Ishikawa (cell line): Measurements from ENCODE around the gene IFTAP.

Experiments
- CEBPB ChIP-seq: IDR thresholded peaks from 2 replicates; pipeline ENCODE4 v1.6.1; 2012
- CREB1 ChIP-seq: IDR thresholded peaks from 2 replicates; pipeline ENCODE4 v1.6.1; 2012; ENCODE audit warnings: low read depth
- EGR1 ChIP-seq: IDR thresholded peaks from 2 replicates; pipeline ENCODE4 v1.6.1; 2012
- EP300 ChIP-seq: IDR thresholded peaks from 2 replicates; pipeline ENCODE4 v1.6.1; 2012; ENCODE audit warnings: borderline replicate concordance
- FOXM1 ChIP-seq: IDR thresholded peaks from 2 replicates; pipeline ENCODE4 v1.6.1; 2012; ENCODE audit warnings: low read depth, borderline replicate concordance
- NFIC ChIP-seq: IDR thresholded peaks from 2 replicates; pipeline ENCODE4 v1.6.1; 2012
- RAD21 ChIP-seq: IDR thresholded peaks from 2 replicates; pipeline ENCODE4 v1.6.1; 2012; ENCODE audit warnings: low read depth
- TAF1 ChIP-seq: IDR thresholded peaks from 2 replicates; pipeline ENCODE4 v1.6.1; 2012; ENCODE audit warnings: low read depth, mild to moderate bottlenecking
- TCF12 ChIP-seq: IDR thresholded peaks from 2 replicates; pipeline ENCODE4 v1.6.1; 2012; ENCODE audit warnings: low read depth
- TEAD4 ChIP-seq: IDR thresholded peaks from 2 replicates; pipeline ENCODE4 v1.6.1; 2012
- YY1 ChIP-seq: IDR thresholded peaks from 2 replicates; pipeline ENCODE4 v1.6.1; 2012; ENCODE audit warnings: low read depth
- ZBTB7A ChIP-seq: IDR thresholded peaks from 2 replicates; pipeline ENCODE4 v1.6.1; 2012; ENCODE audit warnings: low read depth
- TF ChIP-seq, protein P1 (sequence below): IDR thresholded peaks from 2 replicates; pipeline ENCODE4 v1.6.1; 2012; ENCODE audit warnings: low read depth, mild to moderate bottlenecking
- TF ChIP-seq, protein P2 (sequence below): IDR thresholded peaks from 2 replicates; pipeline ENCODE4 v1.6.1; 2012
- TF ChIP-seq, protein P3 (sequence below): IDR thresholded peaks from 2 replicates; pipeline ENCODE4 v1.6.1; 2012

The IFTAP gene

DNA sequence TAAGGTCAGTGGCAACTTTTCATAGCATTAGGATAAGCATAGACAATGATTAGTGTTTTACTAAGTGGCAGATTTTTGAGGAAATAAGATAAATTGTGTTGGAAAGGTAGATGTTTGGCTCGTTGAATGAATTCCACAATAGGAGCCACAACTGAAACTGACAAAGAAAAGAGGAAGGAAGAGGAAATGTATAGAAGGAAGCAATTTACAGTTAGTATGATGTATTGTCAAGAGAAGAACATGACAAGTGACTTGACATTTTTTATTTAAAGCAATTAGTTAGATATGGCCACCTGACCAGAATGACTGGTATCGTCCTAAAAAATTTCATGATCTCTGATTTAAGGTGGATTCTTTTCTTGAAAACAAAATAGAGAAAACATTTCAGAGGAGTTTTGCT, 6.9 kb downstream of the IFTAP start:
- TF ChIP-seq, protein P1, sequence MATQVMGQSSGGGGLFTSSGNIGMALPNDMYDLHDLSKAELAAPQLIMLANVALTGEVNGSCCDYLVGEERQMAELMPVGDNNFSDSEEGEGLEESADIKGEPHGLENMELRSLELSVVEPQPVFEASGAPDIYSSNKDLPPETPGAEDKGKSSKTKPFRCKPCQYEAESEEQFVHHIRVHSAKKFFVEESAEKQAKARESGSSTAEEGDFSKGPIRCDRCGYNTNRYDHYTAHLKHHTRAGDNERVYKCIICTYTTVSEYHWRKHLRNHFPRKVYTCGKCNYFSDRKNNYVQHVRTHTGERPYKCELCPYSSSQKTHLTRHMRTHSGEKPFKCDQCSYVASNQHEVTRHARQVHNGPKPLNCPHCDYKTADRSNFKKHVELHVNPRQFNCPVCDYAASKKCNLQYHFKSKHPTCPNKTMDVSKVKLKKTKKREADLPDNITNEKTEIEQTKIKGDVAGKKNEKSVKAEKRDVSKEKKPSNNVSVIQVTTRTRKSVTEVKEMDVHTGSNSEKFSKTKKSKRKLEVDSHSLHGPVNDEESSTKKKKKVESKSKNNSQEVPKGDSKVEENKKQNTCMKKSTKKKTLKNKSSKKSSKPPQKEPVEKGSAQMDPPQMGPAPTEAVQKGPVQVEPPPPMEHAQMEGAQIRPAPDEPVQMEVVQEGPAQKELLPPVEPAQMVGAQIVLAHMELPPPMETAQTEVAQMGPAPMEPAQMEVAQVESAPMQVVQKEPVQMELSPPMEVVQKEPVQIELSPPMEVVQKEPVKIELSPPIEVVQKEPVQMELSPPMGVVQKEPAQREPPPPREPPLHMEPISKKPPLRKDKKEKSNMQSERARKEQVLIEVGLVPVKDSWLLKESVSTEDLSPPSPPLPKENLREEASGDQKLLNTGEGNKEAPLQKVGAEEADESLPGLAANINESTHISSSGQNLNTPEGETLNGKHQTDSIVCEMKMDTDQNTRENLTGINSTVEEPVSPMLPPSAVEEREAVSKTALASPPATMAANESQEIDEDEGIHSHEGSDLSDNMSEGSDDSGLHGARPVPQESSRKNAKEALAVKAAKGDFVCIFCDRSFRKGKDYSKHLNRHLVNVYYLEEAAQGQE: no peak
- TF ChIP-seq YY1 (no peak), EP300 (no peak), TAF1 (no peak), EGR1 (no peak), TCF12 (no peak), FOXM1 (no peak), CEBPB (no peak), ZBTB7A (no peak), NFIC (no peak), RAD21 (no peak)
- TF ChIP-seq, protein P2, sequence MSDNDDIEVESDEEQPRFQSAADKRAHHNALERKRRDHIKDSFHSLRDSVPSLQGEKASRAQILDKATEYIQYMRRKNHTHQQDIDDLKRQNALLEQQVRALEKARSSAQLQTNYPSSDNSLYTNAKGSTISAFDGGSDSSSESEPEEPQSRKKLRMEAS: no peak
- TF ChIP-seq, protein P3, sequence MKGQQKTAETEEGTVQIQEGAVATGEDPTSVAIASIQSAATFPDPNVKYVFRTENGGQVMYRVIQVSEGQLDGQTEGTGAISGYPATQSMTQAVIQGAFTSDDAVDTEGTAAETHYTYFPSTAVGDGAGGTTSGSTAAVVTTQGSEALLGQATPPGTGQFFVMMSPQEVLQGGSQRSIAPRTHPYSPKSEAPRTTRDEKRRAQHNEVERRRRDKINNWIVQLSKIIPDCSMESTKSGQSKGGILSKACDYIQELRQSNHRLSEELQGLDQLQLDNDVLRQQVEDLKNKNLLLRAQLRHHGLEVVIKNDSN: no peak

DNA sequence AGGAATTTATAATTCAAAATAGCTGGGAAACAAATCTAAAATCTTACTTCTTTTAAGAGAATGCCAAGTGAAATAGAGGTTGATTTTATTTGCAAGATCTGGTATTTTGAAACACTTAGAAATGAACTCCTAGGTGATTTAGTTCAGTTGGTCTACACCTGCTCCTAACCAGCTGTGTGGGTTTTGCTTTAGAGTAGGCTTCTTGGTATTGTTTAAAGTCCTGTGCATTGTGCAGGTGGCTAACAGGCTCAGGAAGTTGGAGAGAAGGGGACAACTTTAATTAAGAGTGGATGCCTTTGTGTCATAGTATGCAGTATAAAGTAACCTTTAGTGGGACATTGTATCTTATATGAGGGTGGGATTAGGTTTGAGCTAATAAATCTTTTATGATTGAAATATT, 7.8 kb downstream of the IFTAP start:
- TF ChIP-seq, protein P1: no peak
- TF ChIP-seq CREB1 (no peak), EGR1 (no peak)

DNA sequence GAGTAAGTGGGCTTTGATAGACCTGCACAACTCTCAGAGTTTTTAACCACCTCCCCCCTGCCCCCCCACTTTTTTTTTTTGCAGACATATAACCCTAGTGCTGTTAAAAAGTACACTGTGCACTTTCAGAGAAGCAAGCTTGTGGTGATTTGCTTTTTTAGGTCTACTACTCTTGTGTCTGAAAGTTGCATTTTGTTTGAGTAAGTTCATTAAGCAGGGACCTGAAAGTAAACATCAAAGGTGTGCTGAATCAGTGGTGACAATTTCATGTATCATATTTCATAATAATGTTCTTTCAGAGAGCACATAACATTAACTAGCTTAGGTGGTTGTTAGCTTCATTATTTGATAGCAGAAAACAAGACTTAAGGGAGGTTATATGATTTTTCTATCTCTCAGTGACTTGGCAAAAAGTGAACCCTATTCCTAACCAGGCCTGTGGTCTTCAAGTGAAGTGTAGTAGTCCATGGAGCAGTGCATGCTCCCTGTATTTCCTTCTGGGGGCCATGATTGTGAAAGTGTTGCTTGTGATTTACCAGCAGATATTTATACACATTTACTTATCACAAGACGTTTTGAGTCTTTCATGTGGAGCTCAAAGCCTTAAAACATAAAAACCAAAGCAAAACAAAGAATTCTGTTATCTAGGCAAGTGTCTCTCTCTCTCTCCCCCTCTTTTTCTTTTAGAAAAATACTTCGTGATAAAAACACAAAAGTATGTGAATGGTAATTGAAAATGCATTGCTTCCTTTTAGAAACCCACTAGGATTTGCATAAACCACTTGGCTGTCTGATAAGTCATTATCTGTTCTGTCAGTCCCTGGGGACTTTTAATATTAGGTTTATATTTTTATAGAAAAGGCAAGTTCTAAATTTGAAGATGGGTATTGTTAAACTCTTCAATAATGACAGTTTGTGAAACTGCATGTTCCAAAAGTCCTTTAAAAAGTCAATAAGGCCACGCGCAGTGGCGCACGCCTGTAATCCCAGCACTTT, 11.2 kb downstream of the IFTAP start:
- TF ChIP-seq CREB1 (no peak), ZBTB7A (no peak), RAD21 (no peak), EGR1 (no peak), TAF1 (no peak)
- TF ChIP-seq, protein P1: no peak

DNA sequence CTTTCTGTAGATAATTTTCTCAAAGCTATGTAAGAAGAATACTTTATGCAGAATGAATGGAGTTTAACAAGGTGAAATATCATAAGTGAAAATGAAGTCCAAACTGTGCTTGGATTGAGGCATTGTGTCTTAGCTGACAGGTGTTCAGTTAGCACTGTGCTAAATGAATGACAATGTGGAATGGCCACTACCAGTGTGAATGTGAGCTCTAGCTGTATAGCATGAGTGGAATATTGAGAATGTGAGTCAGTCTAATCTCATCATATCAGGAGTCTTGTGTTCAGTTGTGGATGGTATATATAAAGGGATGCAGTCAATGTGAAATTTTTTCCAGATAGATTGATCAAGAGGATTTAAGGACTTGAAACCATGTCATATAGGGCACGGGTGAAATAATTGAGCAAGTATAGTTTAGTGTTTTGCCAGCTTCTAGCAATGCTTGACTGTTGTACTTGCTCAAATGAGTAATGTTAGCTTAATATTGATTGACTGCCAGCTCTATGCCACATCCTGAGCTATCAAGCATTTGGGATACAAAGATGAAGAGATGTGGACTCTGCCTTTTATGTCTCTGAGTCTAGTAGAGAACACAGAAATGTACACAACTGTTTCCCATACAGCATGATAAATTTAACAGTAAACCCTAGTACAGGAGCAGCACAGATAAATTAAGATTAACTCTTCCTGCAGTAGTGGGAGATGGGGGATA, 14.3 kb downstream of the IFTAP start:
- no peak for TF ChIP-seq EP300
- TF ChIP-seq CREB1: no peak
- TF ChIP-seq, protein P3: no peak
- TF ChIP-seq ZBTB7A: no peak
- TF ChIP-seq, protein P1: no peak
- no peak for TF ChIP-seq CEBPB
- TF ChIP-seq FOXM1: no peak
- TF ChIP-seq TAF1: no peak
- no peak for TF ChIP-seq EGR1
- TF ChIP-seq TCF12: no peak
- TF ChIP-seq YY1: no peak
- TF ChIP-seq, protein P2: no peak
- TF ChIP-seq TEAD4: no peak
- no peak for TF ChIP-seq RAD21
- no peak for TF ChIP-seq NFIC
